Amniotic epithelial cell (primary cell): ENCODE results near the gene CCDC88C.
A peak's percentile ranks its signal among the peaks of the same experiment; 100 is the strongest.

Experiments
- DNase-seq: peaks from one replicate; pipeline ENCODE4 v3.0.0-alpha.2; 2010; ENCODE audit warnings: low read depth

CCDC88C gene

DNA sequence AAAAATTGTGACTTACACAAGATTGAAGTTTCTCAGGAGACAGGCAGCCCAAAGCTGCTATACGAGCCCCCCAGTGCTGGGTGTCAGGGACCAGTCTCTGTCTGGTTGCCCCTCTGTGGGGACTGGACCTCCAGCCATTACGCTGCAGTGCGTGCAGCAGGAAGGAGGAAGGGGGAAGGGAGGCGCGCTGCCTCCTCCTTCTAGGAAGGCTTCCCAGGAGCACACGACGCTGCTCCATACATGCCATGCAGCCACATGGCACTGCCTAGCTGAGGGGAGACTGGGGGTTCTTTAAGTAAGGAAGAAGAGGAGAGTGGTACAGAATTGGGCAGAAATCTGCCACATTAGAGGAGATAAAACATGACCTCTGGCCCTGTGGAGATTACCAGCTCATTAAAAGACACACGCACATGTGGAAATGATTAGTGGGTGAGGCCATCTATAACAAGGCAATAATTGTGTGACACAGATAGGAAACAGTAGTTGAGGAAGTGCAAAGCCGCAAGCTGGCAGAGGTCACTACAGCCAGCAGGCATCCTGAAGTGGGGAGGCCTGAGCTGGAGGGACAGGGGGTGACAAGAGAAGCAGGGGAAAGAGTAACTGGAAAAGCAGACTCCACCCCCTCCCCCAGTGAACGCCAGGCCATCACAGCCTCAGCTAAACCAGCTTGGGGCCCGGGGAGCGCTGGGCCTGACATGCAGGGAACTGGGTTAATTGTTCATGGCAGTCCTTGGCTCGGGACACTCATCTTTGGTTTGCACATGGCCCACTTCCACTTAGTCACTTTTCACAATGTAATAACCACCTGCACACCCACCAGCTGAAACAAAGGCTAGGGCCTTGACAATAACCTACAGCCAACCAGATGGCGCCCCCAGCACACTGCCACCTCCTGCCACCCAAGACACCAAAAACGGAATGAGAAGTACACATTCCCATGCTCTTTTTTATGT lies 39.6 kb downstream of the CCDC88C start:
- no peak for DNase-seq

DNA sequence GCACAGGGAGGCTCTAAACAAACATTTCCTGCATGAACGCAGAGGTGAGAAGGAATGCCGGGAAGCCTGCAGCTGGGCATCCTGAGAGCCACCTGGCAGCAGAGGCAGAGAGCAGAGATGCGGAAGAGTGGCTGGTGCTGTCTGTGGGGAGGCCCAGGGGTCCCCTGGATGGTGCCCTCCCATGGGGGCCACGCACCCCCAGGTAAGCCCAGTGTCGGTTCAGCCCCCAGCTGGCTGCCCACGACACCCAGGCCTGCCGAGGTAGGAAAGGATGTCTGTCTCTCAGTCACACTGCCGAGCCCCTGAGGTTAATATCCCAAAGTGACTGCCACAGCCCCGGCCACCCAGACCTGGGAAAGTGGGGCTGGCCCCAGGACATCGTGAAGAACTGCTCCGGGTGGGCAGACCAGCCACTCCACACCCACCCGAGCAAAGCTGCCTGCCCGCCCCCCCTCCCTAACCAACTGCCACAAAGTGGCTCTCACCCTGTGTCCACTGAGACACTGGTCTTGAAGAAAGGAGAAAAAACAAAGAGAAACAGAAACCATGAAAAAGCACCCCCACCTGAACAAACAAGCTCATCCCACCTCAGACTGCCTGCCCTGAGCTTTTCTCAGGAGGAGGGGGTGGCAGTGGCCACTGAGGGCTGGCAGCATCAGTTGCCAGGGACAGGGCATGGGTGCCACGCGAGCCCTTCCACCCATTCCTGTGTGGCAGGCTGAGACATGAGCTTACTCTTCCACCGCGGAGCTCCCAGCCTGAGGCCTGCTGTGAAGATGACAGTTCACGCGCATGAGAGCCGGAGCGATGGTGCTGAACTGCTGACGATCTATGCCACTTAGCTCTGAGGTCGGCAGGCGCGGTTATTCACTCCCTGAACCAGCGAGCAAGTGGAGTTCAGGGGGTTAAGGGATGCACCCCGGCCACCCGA lies 40.8 kb downstream of the CCDC88C start:
- no peak for DNase-seq

DNA sequence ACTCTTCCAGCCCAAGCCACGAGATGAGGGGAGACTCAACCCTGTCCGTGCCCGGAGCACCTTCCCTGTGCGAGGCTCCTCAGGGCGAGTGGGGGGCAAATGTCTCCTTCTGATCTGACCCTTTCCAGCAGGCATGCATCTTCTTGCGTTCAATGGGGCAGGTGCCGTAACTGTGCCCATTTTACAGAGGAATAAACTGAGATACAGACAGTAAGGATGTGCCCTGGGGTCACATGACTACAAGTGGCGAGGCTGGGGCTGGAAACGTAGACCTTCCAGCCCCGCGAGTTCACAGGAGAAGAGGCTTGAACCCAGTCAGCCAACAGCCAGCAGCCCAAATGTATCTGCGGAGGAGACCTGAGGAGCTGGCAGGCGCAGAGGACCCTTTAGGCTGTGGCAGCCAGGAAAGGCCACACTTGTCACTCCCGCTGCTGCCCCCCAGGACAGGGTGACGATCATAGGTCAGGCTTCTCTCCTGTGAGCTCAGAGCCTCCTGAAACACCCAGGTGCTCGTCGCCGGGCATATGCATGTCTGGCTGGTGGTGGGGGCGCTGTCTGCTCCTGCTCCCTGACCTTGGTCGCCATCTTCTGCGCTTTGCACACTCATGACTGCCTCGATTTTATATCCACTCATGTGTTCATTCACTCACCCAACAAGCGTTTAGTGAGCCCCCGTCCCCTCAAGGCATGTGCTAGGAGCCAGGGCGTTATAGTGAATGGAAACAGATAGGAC lies 41.7 kb downstream of the CCDC88C start:
- no peak for DNase-seq

DNA sequence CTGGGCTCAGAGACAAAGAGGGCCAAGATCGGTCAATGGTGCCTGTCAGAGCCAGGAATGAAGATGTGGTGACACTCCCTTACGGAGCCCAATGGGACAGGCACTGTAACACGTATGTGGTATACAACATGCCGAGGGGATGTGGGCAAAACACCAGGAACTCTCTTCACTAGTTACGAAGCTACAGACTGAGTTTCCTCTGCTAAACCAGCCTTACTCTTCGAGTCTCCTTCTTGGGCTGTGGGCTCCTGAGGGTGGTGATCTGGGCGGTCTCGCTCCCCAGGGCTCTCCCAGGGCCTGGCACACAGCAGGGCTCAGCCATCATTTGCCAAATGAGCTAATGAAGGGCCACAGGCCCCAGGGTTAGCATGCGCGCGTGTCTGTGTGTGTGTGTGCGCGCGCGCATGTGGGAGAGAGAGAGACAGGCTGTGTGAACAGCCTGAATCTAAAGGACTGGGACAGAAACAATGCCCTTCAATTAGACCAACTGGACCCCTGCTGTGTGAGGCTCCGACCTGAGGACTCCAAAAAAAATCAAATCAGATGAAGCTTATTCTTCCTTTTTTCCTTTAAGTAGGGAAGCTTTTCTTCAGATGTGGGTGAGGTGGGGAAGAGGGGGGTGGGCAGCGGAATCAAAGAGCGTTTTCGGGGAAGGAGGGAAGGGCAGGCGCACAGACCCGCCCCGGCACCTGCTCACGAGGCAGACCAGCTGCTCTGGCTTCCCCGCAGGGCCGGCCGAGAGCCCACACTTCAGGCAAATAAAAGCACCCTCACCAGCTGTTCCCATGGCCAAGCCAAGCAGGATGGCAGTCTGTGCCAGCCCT lies 42.5 kb downstream of the CCDC88C start:
- no peak for DNase-seq

DNA sequence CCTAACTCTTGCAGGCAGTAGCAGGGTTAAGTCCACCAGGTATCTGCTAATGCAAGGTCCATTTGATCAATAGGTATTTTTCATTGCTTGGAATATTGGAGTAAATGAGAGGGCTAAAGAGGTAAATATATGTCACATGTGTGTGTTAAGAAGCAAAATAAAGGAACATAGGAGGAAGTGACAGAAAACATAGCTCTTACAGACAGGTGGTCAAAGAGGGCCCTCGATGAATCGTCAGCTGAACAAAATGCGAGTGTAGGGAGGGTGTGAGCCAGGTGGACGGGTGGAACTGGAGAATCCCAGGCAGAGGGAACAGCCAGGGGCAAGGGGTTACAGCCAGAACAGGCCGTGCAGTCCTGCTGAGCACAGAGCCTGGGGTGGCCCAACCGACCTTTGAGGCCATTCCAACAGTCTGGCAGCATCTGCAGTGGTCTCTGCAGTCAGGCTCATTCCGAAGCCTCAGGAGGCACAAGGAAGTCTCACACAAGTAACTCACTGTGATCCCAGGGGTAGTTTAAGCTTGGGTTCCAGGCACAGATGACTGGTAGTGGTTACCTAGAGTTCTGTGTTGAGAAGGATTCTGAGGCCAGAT lies 43.2 kb downstream of the CCDC88C start:
- no peak for DNase-seq

DNA sequence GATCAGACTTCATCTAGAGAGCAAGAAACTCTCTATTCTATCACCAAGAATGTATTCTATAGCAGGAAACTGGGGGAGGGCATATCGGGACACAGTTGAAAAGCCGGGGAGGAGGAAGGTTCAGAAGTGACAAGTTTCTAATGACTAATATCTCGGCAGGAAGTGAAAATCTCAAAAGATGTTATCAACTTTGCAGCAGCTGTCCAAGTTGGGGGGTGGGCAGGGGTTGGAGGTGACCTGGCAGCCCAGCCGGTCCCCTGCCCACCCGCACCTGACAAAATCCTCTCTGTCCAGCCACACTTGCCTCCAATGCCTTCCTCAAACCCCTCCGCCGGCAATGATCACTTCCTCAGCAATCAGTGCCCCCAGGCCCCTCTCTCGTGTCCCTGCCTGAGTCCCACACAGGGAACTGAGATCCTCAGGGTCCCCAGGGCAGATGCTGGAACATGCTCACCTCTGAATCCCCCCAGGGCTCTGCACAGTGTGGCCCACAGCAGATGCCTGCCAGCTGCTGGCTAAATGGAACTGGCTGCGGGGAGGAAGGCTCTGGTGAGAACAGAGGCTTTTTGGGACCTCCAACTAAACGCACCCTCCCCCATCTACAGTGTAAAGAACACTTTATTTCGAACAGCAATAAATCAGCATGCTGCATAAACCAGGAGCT lies 43.9 kb downstream of the CCDC88C start:
- DNase-seq, result no peak

DNA sequence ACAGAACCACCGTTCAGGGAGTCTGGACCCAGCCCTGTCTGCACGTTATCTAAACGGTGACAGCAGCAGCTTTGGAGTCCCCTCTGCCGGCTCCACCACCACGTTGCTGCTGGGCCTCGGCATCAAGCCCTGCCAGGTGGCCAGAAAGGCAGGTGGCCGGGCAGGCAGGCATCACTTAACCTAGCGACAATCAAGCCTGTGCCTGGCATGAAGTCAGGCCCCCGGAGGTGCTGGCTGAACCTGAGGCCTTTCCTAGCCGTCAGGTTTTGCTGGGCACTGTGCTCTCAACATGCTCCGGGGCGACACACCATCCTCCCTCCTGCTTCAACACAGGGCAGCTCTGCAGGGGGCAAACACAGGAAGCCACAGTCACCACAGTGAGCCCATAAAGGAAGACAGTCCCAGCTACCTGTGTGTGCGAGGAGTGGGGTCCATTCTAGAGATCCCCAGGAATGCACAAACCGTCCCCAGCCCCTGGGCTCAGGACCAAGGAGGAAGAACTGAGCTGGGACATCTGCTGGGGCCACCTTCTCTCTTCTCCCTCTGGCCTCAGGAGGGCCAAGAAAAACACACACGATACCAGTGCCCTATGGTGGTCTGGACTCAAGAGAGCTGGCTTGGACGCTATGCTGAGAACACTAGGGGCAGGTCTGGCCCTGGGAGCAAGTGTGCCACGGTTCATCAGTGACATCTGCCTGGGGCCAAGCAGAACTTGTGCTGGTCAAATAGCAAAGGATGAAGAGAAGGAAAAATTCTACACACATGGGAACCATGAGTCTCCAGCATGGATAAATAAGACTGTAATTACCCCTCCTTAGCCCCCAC lies 44.7 kb downstream of the CCDC88C start:
- DNase-seq, result no peak

DNA sequence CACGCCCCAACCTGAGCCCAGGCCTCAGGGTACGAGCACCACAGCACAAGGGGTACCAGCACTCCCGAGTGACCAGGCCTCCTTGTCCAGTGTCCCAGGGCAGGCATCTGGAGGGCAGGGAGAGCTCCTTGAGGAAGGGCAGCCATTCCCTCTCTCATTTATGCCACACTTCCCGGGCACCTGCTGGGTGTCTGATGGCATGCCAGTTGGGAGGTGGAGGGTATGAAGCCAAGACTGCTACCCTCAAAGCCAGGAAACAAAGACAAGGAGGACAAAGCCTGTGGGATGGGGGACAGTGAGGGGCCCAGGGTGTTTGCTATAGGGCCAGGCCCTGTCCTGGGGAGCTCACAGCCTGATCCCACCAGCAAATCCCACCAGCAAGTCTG lies 45.6 kb downstream of the CCDC88C start:
- no peak for DNase-seq

DNA sequence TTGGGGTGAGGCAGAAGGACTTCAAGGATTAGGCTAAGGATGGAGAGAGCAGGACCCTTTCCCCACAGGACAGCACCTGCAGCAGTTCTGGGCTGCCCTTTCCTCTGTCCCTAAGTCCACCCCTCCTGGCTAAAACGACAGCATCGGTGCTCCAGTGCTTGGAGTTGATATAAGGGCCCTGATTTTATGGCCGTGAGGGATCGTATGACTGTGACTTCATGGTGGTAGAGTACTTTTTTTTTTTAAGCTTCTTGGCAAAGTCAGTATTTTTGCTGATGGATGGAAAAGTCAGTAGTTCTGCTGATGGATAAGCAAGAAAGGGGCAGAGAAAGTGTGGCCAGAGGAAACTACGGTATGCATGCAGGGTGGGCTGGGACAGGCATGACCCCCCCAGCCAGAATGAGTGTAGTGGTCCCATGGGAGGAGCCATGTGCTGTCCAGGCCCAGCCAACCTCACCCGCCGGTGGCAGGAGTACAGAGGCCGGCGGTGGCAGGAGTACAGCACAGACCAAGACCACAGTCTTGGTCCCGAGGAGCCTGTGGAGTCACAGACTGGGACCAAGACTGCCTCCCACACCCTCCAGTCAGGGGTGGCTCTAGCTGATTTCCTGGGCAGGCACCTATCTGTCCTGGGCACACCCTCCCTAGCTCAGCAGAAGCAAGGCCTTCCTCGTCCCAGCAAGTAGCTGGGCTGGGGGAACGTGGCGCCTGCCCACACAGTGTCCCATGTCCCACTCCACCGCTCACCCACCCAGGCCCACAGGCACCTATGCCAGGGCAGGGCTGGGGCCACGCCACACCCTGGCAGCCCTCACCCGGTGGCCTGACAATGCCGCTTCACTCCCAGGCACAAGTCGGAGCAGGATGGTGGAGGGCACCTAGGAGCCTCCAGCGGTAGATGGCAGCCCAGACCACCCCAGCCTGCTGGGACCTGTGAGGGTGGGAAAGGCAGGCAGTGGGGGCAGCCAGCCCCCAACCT lies 46.3 kb downstream of the CCDC88C start:
- no peak for DNase-seq

DNA sequence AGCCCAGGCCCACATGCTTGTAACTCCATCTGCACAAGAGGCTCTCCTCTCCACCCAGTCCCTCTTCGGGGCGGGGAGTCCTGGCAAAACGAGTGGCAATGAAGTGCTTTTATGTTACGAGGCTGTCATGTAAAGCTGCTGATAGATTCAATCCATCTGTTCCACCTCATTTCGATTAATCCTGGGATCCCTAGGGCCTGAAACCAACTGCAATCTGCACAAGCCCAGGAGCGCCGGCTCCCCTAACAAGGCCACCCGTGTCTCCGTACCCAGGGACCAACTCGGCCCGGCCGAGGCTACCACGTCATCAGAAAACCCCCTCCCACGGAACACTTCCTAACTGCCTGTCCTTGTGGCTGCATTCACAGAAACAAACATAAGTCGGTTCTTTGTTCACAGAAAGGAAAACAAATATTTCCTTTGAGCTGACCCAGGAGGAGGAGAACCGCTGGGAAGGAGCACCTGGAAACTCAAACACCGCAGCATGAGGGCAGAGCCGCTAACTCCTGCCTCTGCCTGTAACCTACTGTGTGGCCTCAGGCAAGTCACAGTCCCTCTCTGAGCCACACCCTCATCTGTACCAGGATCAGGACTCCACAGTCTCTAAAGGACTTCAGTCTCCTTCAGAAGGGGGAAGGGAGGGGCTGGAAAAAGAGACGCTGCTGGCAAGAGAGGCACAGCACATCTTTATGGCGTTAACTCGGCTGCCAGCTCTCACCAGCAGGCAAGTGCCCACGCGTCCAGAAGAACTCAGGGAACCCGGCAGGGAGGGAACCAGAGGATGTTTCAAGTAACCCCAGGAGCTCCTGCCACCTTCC lies 47.8 kb downstream of the CCDC88C start:
- DNase-seq, result no peak

DNA sequence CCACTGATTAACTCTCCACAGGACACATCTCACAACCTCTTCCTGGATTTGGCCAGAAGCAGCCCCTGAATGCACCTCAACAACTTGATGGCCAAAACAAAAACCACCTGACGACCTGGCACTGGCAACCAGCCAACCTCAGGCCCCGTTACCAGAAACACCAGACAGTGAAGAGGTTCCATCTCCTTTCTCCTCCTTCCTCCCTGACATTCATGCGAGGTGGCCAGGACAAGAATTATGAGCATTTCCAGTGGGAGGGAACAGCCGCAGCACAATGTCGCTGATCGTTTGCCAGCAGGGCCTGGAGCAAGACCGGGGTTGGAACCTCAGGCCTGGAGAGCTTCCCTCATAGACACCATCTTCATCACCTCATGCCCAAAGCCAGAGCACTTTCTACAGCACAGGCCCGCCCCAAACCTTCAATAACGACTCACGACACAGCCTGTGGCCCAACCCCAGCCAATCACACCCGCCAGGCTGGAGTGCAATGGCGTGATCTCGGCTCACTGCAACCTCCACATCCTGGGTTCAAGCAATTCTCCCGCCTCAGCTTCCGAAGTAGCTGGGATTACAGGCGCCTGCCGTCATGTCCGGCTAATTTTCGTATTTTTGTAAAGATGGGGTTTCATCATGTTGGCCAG lies 48.7 kb downstream of the CCDC88C start:
- DNase-seq, result no peak

DNA sequence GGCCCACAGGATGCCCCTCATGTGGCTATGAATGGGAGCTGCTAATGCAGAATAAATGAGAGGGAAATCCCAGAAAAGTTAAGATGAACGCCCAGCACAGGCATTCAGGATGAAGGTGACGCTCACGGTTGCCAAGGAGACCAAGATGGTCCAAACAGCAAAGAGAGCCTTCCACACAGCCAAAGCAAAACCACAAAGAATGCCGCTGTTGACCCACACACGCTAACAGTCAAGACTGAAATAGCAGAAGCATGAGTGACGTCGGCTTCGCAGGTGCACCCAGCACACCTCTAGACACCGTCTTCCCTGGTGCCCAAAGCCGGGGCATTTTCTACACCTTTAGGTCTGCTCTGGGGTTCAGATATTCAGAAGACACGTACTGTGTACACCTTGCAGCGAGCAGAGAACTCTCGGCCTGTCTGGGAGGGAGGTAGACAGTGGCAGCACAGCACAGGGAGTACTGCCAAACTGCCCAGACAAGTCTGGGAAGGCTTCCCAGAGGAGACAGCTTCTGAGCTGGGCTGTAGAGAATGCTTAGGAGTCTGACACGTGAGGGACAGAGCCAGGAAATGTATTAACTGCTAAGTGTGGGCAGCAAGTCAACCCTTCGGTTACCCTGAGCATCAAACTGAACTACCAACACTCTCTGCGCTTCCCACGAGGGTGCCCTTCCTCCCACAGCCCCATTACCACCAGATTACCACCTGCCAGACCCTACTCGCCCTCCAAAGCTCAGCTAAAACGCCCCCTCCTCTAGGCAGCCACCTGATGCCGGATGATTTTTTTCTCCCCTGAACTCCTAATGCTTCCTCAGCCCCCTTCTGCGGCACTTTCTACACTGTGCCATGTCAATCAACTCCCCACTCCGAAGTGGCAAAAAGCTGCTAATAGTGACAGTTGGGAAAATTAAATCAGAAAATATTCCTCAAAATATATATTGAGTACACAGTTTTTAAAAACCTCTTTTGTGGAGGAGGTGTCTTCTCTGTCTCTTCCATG lies 50.1 kb downstream of the CCDC88C start:
- peak; percentile 46 for DNase-seq

DNA sequence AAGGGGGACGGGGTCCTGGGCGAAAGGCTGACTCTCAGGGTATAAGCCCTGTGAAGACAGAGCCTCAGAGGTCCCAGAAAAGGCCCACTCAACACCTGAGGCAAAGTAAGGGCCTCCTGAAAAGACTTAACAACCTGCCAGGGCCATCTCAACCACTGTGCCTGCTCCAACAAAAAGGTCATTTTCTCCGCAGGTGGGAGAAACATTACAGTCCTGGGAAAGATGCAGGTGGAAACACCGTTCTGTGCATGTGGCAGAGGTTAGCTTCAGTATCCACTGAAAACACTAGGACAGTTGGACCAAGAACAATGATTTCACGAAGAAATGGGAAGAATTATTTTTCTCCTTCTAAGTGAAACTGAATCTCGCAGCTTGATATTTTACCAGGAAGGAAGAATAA lies 50.9 kb downstream of the CCDC88C start:
- DNase-seq, result no peak

DNA sequence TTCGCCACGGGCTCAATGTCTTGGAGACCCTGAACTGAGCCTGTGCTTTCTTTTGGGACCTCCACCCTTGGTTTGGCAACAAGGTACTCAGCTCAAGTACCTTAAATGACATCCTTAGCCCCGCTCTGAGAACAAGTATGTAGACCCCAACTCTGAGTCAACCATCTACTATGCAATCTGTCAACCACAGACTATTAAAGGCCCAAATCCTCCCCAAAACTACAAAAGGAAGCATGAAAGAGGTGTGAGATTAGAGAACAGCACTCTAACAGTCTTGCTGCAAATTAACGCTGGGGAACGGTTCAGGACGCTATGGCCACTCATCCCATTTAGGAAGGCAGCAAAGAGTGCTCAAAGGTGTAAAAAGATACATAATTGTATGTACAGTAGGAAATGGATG lies 52.1 kb downstream of the CCDC88C start:
- DNase-seq, result no peak

DNA sequence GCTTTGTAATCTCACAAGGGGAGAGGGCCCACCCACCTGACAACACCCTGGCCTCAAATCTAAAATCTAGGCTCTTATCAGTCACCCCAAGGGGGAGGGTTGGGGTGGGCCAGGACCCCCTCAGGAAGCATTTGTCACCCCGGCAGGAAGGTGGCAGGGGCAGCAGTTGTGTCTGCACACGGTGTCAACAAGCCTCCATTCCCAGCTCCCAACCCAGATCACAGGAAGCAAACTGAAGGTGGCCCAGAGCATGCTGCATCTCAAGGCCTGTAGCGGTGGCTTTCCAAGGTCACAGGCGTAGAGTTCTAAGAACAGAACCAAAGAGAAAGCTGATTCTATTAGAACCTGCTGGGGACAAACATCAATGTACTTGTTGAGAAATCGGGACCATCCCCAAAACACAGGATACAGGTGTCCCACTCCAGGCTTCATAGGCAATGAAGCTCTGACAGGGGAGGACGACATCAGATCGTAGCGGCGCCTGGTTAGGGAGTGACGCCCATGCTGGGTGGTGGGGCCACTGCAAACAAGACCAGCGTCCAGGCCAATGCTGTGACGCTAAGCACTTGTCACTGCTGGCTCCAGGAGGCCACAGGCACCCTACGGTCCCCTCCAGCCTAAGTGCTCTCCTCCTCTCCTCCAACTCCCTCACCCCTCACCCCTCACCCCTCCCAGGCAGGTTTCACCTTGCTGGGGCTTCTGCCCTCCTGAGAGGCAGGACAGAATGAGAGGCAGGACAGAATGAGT lies 52.9 kb downstream of the CCDC88C start:
- DNase-seq, result no peak
